ENCODE measurements around the gene EYS. TPM values are rescaled to one million over a fixed set of nuclear protein-coding genes. Genes with fewer than 3 reads are reported as not detected.

EYS gene
- total and polyA plus RNA-seq, 2 of the 8 experiments (the other 6 are each of a cell fraction or from before 2014, with no cell fraction given): 0.05 to 0.13 TPM

- TF ChIP-seq CHD7 (IDR thresholded peaks at IDR 0.05; ENCODE audit: insufficient replicate concordance, low read length) (no peak), CREB1 (IDR thresholded peaks at IDR 0.05) (no peak), JUN (IDR thresholded peaks at IDR 0.05; ENCODE audit: low read depth, low read length) (no peak), ATF2 (IDR thresholded peaks at IDR 0.05; ENCODE audit: low read length) (no peak), FOSL1 (IDR thresholded peaks at IDR 0.05; ENCODE audit: insufficient read depth, low read depth, low read length) (no peak), ZNF274 (IDR thresholded peaks at IDR 0.05; ENCODE audit: borderline replicate concordance, extremely low read depth, low read length) (no peak), RXRA (IDR thresholded peaks at IDR 0.05; ENCODE audit: insufficient read depth, low read depth, low read length) (no peak)
These were observed 702.7 kb downstream of the EYS start (continued) for GRCh38 chr6:65004283-65004682.

Measured in H1 (cell line).